GM19395 (cell line): Measurements from ENCODE around the gene AP5Z1.

ENCODE experiments used
- ATAC-seq: cut with Tn5 transposase; IDR thresholded peaks from one replicate; pipeline ENCODE4 v1.9.1; 2021; ENCODE audit warnings: mild to moderate bottlenecking, moderate library complexity; ENCODE audit not compliant: unreplicated experiment

The AP5Z1 gene

GRCh38 chr7:4837803-4838625, 62.6 kb downstream of the AP5Z1 start:
- no peak for ATAC-seq

- ATAC-seq, result no peak
These were observed 63.4 kb downstream of the AP5Z1 start for GRCh38 chr7:4838626-4839334.

DNA sequence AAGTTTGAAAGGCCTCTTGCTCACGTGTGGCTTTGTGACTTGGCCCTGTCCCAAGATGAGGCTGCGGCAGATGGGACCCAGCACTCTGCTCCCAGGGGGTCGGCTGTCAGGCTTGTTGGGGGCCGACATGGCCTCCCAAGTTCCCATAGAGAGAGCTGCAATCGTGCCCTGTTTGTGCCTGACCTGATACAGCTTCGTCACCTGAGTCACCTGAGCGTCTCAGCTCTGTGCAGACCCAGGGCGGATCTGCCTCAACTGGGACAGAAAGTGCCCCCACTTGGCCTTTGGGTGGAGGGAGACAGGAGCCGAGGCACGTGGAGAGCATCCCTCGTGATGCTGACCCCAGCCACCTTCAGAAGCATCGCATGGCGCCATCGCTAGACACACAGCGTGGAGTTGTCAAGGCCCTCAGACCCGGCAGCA, 64.7 kb downstream of the AP5Z1 start:
- no peak for ATAC-seq
